Measurements from ENCODE around the gene ABCB6.
A peak's percentile ranks its signal among the peaks of the same experiment; 100 is the strongest.
"Not testable (repeated sequence)": the region's sequence is repeated elsewhere in the genome, so short reads cannot be mapped to it uniquely, and the experiment has no call there.

Gene ABCB6

DNA sequence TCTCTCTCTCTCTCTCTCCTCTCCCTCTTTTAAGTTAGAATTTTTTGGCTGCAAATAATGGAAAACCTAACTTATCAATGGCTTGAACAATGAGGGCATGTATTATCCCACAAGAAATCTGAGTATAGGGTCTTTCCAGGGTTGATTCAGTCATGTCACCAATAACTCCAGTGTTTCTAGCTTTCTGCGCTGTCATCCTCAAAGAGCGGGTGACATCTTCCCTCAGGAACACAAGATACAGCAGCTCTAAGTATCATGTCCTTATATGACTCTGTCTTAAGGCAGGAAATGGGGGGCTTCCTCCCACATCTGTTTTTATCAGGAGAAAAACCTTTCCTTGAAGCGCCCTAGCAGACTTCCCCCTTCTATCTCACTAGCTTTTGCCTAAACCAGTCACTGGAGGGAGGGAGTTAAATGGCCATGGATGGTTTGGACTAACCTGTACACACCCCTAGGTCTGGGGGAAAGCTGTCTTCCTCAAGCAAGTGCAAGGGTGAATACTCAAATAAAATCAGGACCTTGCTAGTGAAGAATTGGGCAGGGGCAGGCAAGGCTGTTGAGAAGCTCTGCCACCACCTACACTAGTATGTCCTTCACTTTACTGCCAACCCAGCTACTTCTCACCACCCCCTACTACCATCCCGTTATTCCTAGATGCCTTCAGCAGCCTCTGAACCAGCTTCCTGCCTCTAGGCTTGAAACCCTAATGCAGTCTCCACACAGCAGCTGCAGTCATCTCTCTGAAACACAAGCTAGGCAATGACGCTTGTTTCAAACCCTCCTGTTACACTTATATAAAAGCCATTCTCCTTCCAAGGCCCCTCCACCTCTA is 42.5 kb upstream of the ABCB6 start:
- H3K79me2 ChIP-seq (ENCODE audit: insufficient read depth, low read length) = no peaks in the 10 kb centered on the region
- H3K27ac ChIP-seq (ENCODE audit: low read depth, low read length) = no peak overlapping the region
- no peaks in the 10 kb centered on the region for H3K27me3 ChIP-seq (ENCODE audit: low read length)
- no peaks in the 10 kb centered on the region for H3K9me3 ChIP-seq (ENCODE audit: insufficient read depth, low read length)
- H3K4me3 ChIP-seq (ENCODE audit: insufficient read depth, low read length, poor library complexity, severe bottlenecking) = no peak overlapping the region
- H3K36me3 ChIP-seq (ENCODE audit: low read length) = no peaks in the 10 kb centered on the region
- no peaks in the 10 kb centered on the region for H4K20me1 ChIP-seq (ENCODE audit: low read depth, low read length)
- H3K9ac ChIP-seq (ENCODE audit: low read length) = no peak overlapping the region
- H2AFZ ChIP-seq (ENCODE audit: low read depth, low read length, severe bottlenecking) = no peak overlapping the region
- TF ChIP-seq EZH2phosphoT487 (conservative IDR thresholded peaks at IDR 0.05; ENCODE audit: low read length) = no peak
- TF ChIP-seq, protein P1, sequence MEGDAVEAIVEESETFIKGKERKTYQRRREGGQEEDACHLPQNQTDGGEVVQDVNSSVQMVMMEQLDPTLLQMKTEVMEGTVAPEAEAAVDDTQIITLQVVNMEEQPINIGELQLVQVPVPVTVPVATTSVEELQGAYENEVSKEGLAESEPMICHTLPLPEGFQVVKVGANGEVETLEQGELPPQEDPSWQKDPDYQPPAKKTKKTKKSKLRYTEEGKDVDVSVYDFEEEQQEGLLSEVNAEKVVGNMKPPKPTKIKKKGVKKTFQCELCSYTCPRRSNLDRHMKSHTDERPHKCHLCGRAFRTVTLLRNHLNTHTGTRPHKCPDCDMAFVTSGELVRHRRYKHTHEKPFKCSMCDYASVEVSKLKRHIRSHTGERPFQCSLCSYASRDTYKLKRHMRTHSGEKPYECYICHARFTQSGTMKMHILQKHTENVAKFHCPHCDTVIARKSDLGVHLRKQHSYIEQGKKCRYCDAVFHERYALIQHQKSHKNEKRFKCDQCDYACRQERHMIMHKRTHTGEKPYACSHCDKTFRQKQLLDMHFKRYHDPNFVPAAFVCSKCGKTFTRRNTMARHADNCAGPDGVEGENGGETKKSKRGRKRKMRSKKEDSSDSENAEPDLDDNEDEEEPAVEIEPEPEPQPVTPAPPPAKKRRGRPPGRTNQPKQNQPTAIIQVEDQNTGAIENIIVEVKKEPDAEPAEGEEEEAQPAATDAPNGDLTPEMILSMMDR (IDR thresholded peaks at IDR 0.05; ENCODE audit: insufficient read depth, low read length, poor library complexity, severe bottlenecking) = no peak
- no peaks in the 10 kb centered on the region for H3F3A ChIP-seq (ENCODE audit: insufficient read depth)
- H3K4me2 ChIP-seq (ENCODE audit: low read depth, low read length, poor library complexity, severe bottlenecking) = no peak overlapping the region
- no peaks in the 10 kb centered on the region for H3K9me2 ChIP-seq (replicated peaks; ENCODE audit: insufficient read depth, low read length)

DNA sequence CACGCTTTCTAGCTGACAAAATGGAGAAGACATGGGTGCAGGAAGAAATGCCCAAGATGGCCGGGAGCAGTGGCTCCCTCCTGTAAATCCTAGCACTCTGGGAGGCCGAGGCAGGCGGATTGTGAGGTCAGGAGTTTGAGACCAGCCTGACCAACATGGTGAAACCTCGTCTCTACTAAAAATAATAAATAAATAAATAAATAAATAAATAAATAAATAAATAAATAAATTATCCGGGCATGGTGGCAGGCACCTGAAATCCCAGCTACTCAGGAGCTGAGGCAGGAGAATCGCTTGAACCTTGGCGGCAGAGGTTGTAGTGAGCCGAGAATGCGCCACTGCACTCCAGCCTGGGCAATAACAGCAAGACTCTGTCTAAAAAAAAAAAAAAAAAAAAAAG is 40.2 kb upstream of the ABCB6 start:
- H3K4me2 ChIP-seq (ENCODE audit: low read depth, low read length, poor library complexity, severe bottlenecking); H3K27ac ChIP-seq (ENCODE audit: low read depth, low read length); H4K20me1 ChIP-seq (ENCODE audit: low read depth, low read length); H3K27me3 ChIP-seq (ENCODE audit: low read length); H3K4me3 ChIP-seq (ENCODE audit: insufficient read depth, low read length, poor library complexity, severe bottlenecking); H3K9me3 ChIP-seq (ENCODE audit: insufficient read depth, low read length); H2AFZ ChIP-seq (ENCODE audit: low read depth, low read length, severe bottlenecking); H3K9me2 ChIP-seq (replicated peaks; ENCODE audit: insufficient read depth, low read length); H3F3A ChIP-seq (ENCODE audit: insufficient read depth); H3K36me3 ChIP-seq (ENCODE audit: low read length); H3K9ac ChIP-seq (ENCODE audit: low read length); H3K79me2 ChIP-seq (ENCODE audit: insufficient read depth, low read length): not testable (repeated sequence)

DNA sequence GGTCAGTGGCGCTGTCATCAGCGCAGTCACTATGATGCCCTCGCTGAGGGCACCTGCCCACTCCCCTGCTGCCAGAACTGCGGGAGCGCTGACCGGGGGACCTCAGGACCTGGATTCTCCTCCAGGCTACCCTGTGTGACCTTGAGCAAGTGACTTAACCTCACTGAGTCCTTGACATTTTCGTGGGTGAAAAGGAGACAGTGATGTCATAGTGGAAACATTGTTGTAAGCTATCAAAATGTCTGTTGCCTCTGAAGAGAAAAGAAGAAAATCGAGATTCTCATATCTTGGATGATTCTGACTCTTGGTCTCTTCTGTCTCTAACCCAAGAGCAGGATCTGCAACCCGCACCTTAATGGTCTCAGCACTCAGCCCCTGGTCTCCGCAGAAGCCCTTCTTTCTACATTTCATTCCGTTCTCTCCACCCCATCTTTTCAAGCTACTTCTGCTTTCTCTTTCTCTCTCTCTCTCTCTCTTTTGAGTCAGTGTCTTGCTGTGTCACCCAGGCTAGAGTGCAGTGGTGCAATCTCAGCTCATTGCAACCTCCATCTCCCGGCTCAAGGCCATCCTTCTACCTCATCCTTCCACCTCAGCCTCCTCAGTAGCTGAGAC is 35.9 kb upstream of the ABCB6 start:
- H3K9ac ChIP-seq (ENCODE audit: low read length) = peak overlapping the region; percentile 72
- H3K4me2 ChIP-seq (ENCODE audit: low read depth, low read length, poor library complexity, severe bottlenecking) = peak overlapping the region; percentile 70
- no peaks in the 10 kb centered on the region for H3K36me3 ChIP-seq (ENCODE audit: low read length)
- H3K27me3 ChIP-seq (ENCODE audit: low read length) = no peaks in the 10 kb centered on the region
- H3F3A ChIP-seq (ENCODE audit: insufficient read depth) = peaks cover 8% of the 10 kb centered on the region
- H4K20me1 ChIP-seq (ENCODE audit: low read depth, low read length) = no peaks in the 10 kb centered on the region
- H3K27ac ChIP-seq (ENCODE audit: low read depth, low read length) = peak overlapping the region; percentile 55
- peaks cover 20% of the 10 kb centered on the region; the same call in 1 of the 2 replicates for H3K79me2 ChIP-seq (ENCODE audit: insufficient read depth, low read length)
- TF ChIP-seq, protein P1 (IDR thresholded peaks at IDR 0.05; ENCODE audit: insufficient read depth, low read length, poor library complexity, severe bottlenecking) = no peak
- TF ChIP-seq EZH2phosphoT487 (conservative IDR thresholded peaks at IDR 0.05; ENCODE audit: low read length) = no peak
- no peaks in the 10 kb centered on the region for H3K9me2 ChIP-seq (replicated peaks; ENCODE audit: insufficient read depth, low read length)
- peak overlapping the region; percentile 66 for H2AFZ ChIP-seq (ENCODE audit: low read depth, low read length, severe bottlenecking)
- H3K9me3 ChIP-seq (ENCODE audit: insufficient read depth, low read length) = no peaks in the 10 kb centered on the region
- peak overlapping the region; percentile 63 for H3K4me3 ChIP-seq (ENCODE audit: insufficient read depth, low read length, poor library complexity, severe bottlenecking)
